Ovary (tissue), 3 donors: Measurements from ENCODE around the gene CIAO3.

Experiments
- CTCF ChIP-seq, 3 donors: fragments of 450-650 bp in 2 of 3; fragments of 200-600 bp in 1 of 3; IDR thresholded peaks; one replicate each; pipeline versions ENCODE4 v1.5.1 to v1.8.0; 2016 to 2022; ENCODE audit warnings: antibody characterized with exemption in 3 of 3, mild to moderate bottlenecking in 1 of 3
- EP300 ChIP-seq: sonication (generic); formaldehyde crosslinking; IDR thresholded peaks from one replicate; pipeline ENCODE4 v1.6.1; 2017; ENCODE audit warnings: antibody characterized with exemption
- POLR2A ChIP-seq: fragments of 450-650 bp; IDR thresholded peaks from one replicate; pipeline ENCODE4 v1.6.1; 2017; ENCODE audit warnings: antibody characterized with exemption, mild to moderate bottlenecking, moderate library complexity
- donor health status: DM: no; HTN: no; CAD: no.

- TF ChIP-seq CTCF (IDR thresholded peaks at IDR 0.05), result no peak
- no peak for TF ChIP-seq POLR2A
- TF ChIP-seq EP300, result no peak
Measured at GRCh38 chr16:787978-788398, 47.2 kb upstream of the CIAO3 start, which contains the start of gene RPUSD1.
